Gastrocnemius medialis (tissue), 4 donors: ENCODE results near the gene EMC8. TPM values are rescaled to one million over a fixed set of nuclear protein-coding genes. Genes with fewer than 3 reads are reported as not detected.

Source experiments
- ATAC-seq, 2 donors: fragments of 150-250 bp; one replicate each; pipeline ENCODE4 v1.9.1; 2016
- DNase-seq, 2 donors: peaks; one replicate each; pipeline ENCODE4 v3.0.0-alpha.2; 2019
- H3K27ac ChIP-seq, 4 donors: fragments of 200-600 bp; sonication (generic); 1 replicate in 1 of 4; 2 replicates in 3 of 4; pipeline ENCODE4 v1.5.1; 2016 to 2018; ENCODE audit warnings: mild to moderate bottlenecking in 2 of 4, moderate library complexity in 1 of 4
- H3K27me3 ChIP-seq, 3 donors: fragments of 200-600 bp; sonication (generic) in 2 of 3; 1 replicate in 1 of 3; 2 replicates in 2 of 3; pipeline versions ENCODE4 v1.5.1 to v1.6.0; 2016 to 2019; ENCODE audit warnings: mild to moderate bottlenecking in 1 of 3, moderate library complexity in 1 of 3
- H3K36me3 ChIP-seq, 2 donors: fragments of 200-600 bp; sonication (generic) in 1 of 2; one replicate each; pipeline ENCODE4 v1.5.1; 2017 to 2018
- H3K4me1 ChIP-seq, 2 donors: fragments of 200-600 bp; sonication (generic) in 1 of 2; one replicate each; pipeline ENCODE4 v1.5.1; 2016 to 2017; ENCODE audit warnings: mild to moderate bottlenecking in 2 of 2
- H3K4me3 ChIP-seq, 4 donors: fragments of 200-600 bp; sonication (generic) in 3 of 4; 1 replicate in 1 of 4; 2 replicates in 3 of 4; pipeline ENCODE4 v1.5.1; 2016 to 2019; ENCODE audit warnings: mild to moderate bottlenecking in 2 of 4
- H3K9me3 ChIP-seq, 3 donors: fragments of 200-600 bp; sonication (generic) in 2 of 3; 1 replicate in 1 of 3; 2 replicates in 2 of 3; pipeline ENCODE4 v1.5.1; 2016 to 2019
- POLR2A ChIP-seq, 2 donors: fragments of 450-650 bp; IDR thresholded peaks; one replicate each; pipeline ENCODE4 v1.6.1; 2017; ENCODE audit warnings: antibody characterized with exemption in 2 of 2, mild to moderate bottlenecking in 2 of 2, moderate library complexity in 2 of 2
- in situ Hi-C, 4 donors: fragments of 200-750 bp; cut with MboI; loops; one replicate each; pipeline versions ENCODE4 v1.15.0 to v1.8.0; 2017; ENCODE audit warnings: low sequenced_read_pairs in 4 of 4
- intact Hi-C: fragments of 100-400 bp; cut with DNase I; formaldehyde crosslinking; loops from one replicate; pipeline ENCODE4 v1.15.1; 2023; ENCODE audit warnings: low total_unique reads
- total RNA-seq, 4 donors: library from RNA; depleted of rRNA; stranded (reverse); fragments of >200 nt; gene quantifications; one replicate each; pipeline versions ENCODE4 v1.1.0 to v1.2.3, GENCODE V29; 2016
- TF ChIP-seq, protein P1 (sequence below), 5 experiments: fragments of 450-650 bp in 3 of 5; fragments of 200-600 bp in 2 of 5; sonication (generic) in 2 of 5; IDR thresholded peaks in 4 of 5; conservative IDR thresholded peaks in 1 of 5; 1 replicate in 4 of 5; 2 replicates in 1 of 5; pipeline ENCODE4 v1.5.1; 2016 to 2019; ENCODE audit warnings: antibody characterized with exemption in 5 of 5, mild to moderate bottlenecking in 3 of 5, moderate library complexity in 3 of 5

The EMC8 gene
- total RNA-seq, 4 donors from 2014 or later: 29.6 to 39.8 (median 36.4) TPM

DNA sequence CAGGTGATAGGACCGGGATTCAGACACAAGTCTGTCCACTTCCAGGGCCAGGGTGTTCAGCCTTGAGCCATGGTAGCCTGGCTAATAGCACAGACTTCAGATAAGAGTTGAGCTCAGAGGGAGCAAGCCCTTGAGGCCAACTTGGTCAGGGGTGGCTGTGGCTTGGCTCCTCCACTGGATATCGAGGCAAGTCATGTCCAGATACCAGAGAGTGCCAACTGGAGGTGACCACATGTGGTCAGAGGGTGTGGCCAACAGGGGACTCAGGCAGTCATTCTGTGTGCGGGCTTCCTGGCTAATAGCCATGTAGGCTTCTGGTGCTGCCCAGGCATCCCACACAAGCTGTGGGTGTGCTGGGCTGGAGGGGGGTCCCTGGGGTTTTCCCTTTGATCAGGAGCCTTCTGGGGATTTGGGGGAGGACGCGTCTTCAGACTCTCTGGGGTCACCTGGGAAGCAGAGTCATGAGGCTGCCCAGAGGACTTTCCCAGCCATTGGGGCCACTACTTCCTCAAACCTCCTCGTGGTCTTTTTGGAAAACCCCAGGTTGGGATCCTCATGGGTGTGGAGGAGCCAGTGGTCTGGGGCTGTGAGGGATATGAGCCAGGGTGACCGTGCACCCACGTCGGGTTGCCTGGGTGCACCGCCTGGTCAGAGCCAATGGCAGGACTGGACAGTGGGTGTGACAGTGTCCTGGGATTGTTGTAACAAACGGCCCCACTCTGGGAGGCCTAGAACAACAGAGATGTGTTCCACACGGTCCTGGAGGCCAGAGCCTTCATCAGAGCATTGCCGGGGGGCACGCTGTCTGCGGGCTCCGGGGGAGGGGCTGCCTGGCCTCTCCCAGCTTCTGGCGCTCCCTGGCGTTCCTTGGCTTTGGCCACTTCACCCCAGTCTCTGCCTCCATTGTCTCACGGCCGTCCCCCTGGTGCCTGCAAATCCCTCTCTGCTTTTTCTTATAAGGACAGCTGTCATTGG, 25.1 kb upstream of the EMC8 start:
- intact Hi-C loops: no loop called here
- ATAC-seq (no peak), DNase-seq (no peak)
- Histone ChIP-seq H3K9me3 (no peaks in the 10 kb centered on the region), H3K27ac (no peak overlapping the region), H3K4me3 (no peak overlapping the region), H3K36me3 (no peaks in the 10 kb centered on the region), H3K4me1 (no peaks in the 10 kb centered on the region), H3K27me3 (peaks cover 0 to 10% (median 4%) of the 10 kb centered on the region in 3 donors)
- in situ Hi-C loops: loop anchor here (5.0 to 25.0 kb wide), 5 partner anchors 160 to 713 kb away; partner anchors contain the start of gene FOXF1 (in 2 of the 4)
- TF ChIP-seq, protein P1, sequence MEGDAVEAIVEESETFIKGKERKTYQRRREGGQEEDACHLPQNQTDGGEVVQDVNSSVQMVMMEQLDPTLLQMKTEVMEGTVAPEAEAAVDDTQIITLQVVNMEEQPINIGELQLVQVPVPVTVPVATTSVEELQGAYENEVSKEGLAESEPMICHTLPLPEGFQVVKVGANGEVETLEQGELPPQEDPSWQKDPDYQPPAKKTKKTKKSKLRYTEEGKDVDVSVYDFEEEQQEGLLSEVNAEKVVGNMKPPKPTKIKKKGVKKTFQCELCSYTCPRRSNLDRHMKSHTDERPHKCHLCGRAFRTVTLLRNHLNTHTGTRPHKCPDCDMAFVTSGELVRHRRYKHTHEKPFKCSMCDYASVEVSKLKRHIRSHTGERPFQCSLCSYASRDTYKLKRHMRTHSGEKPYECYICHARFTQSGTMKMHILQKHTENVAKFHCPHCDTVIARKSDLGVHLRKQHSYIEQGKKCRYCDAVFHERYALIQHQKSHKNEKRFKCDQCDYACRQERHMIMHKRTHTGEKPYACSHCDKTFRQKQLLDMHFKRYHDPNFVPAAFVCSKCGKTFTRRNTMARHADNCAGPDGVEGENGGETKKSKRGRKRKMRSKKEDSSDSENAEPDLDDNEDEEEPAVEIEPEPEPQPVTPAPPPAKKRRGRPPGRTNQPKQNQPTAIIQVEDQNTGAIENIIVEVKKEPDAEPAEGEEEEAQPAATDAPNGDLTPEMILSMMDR (IDR thresholded peaks at IDR 0.05 in 4 of 5, conservative IDR thresholded peaks at IDR 0.05 in 1 of 5): no peak
- TF ChIP-seq POLR2A (IDR thresholded peaks at IDR 0.05): no peak

DNA sequence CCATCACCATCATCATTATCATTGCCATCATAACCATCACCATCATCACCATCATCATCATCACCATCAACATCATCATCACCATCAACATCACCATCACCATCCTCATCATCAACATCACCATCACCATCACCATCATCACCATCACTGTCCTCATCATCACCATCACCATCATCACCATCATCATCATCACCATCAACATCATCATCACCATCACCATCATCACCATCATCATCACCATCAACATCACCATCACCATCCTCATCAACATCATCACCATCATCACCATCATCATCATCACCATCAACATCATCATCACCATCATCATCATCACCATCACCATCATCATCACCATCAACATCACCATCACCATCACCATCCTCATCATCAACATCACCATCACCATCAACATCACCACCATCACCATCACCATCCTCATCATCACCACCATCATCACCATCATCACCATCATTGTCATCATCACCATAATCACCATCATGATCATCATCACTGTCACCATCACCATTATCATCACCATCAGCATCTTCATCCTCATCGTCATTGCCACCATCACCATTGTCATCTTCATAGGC, 24.1 kb upstream of the EMC8 start:
- Histone ChIP-seq H3K36me3 (no peaks in the 10 kb centered on the region), H3K4me3 (no peak overlapping the region), H3K9me3 (no peaks in the 10 kb centered on the region), H3K27ac (no peak overlapping the region), H3K4me1 (no peaks in the 10 kb centered on the region), H3K27me3 (peaks cover 0 to 14% (median 4%) of the 10 kb centered on the region in 3 donors)
- ATAC-seq (no peak), DNase-seq (no peak)
- in situ Hi-C loops (loop anchor here (5.0 to 25.0 kb wide), 5 partner anchors 161 to 714 kb away; partner anchors contain the start of gene FOXF1 (in 1 of the 4)), intact Hi-C loops (no loop called here)
- TF ChIP-seq, protein P1 (IDR thresholded peaks at IDR 0.05 in 4 of 5, conservative IDR thresholded peaks at IDR 0.05 in 1 of 5): no peak
- TF ChIP-seq POLR2A (IDR thresholded peaks at IDR 0.05): no peak

DNA sequence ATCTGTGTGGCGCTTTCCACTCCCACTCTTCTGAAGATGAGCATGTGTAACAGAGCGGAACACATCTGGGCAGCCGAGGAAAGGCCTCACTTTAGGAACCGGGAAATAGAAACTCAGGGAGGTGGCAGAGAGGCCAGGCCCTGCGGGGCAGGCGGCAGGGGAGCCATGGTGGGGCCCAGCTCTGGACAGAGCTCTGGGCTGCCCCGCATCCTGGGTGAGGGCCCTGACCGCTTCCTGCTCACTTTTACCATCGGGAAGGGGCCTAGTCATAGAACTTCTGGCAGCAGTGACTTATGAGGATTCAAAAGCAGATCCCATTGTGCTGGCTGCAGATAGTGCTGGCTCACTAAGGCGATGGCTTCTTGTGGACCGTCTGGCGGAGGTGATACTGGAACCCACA, 22.8 kb upstream of the EMC8 start:
- TF ChIP-seq, protein P1 (IDR thresholded peaks at IDR 0.05 in 4 of 5, conservative IDR thresholded peaks at IDR 0.05 in 1 of 5): no peak
- no peak for TF ChIP-seq POLR2A (IDR thresholded peaks at IDR 0.05)
- H3K27me3 ChIP-seq: peaks cover 0 to 18% (median 6%) of the 10 kb centered on the region in 3 donors
- no peaks in the 10 kb centered on the region for H3K4me1 ChIP-seq
- no peaks in the 10 kb centered on the region for H3K9me3 ChIP-seq
- no peak for DNase-seq
- no peak overlapping the region for H3K4me3 ChIP-seq
- intact Hi-C loops: no loop called here
- H3K36me3 ChIP-seq: no peaks in the 10 kb centered on the region
- no peak overlapping the region for H3K27ac ChIP-seq
- ATAC-seq: no peak
- in situ Hi-C loops: loop anchor here (5.0 to 25.0 kb wide), 5 partner anchors 163 to 715 kb away; partner anchors contain the start of gene FOXF1 (in 1 of the 4)

DNA sequence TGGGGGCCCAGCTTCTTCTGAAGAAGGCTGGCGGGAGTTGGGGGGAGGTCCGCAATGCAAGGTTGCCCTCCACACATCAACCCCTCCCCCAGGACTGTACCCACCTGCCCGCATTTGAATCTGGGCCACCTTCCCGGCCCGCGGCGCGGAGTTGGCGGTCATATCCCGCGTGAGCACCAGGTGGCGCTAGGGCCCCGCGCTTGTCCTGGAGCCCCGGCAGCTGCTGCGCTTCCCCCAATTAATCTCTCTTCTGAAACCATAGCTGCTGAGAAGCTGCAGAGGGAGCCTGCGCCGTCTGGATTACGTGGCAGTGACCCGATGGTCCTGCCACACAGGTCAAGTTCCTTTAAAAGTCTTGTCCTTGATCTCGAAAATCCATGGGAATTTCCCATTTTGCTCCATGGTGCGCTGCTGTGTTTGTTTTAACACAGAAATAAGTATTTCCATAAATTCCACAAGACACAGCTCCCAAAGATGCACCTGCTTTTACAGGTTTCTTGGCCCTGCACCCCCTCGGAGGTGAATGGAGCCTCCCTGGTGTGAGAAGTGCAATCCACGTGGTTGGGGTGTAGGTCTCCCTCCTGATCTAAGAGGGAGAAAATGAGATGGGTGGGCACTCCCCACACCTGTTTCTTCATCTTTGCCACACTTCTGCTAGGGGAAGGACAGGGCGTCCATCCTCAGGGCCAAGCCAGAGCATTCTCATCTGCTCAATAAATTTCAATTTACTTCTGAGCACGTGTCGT, 22.2 kb upstream of the EMC8 start:
- Histone ChIP-seq H3K9me3 (no peaks in the 10 kb centered on the region), H3K4me3 (no peak overlapping the region), H3K4me1 (no peaks in the 10 kb centered on the region), H3K27me3 (peaks cover 0 to 18% (median 6%) of the 10 kb centered on the region in 3 donors), H3K36me3 (no peaks in the 10 kb centered on the region), H3K27ac (no peak overlapping the region)
- TF ChIP-seq, protein P1 (IDR thresholded peaks at IDR 0.05 in 4 of 5, conservative IDR thresholded peaks at IDR 0.05 in 1 of 5): peak; percentile 77 to 96 (median 89)
- TF ChIP-seq POLR2A (IDR thresholded peaks at IDR 0.05): no peak
- intact Hi-C loops: loop anchor here (1.0 to 2.0 kb wide), 3 partner anchors 165 to 699 kb away; no protein-coding TSS in a partner anchor
- DNase-seq (peak; percentile 26 to 39), ATAC-seq (peak; percentile 52 to 56)
- in situ Hi-C loops: loop anchor here (5.0 to 25.0 kb wide), 5 partner anchors 163 to 716 kb away; partner anchors contain the start of gene FOXF1 (in 1 of the 4)
